Neutrophil (primary cell): ENCODE measurements around the gene CLPX.
"Not testable (repeated sequence)": the region's sequence is repeated elsewhere in the genome, so short reads cannot be mapped to it uniquely, and the experiment has no call there.

Source experiments
- H3K27ac ChIP-seq: fragments of 200-600 bp; sonication (generic); 2 replicates; pipeline ENCODE4 v1.5.1; 2016; ENCODE audit warnings: mild to moderate bottlenecking, moderate library complexity
- H3K27me3 ChIP-seq: fragments of 200-600 bp; sonication (generic); 2 replicates; pipeline ENCODE4 v1.6.0; 2016; ENCODE audit warnings: mild to moderate bottlenecking
- H3K36me3 ChIP-seq: fragments of 200-600 bp; sonication (generic); 2 replicates; pipeline ENCODE4 v1.5.1; 2017
- H3K4me1 ChIP-seq, 2 experiments: fragments of 200-600 bp in 1 of 2; sonication (generic) in 1 of 2; 1 replicate in 1 of 2; 2 replicates in 1 of 2; pipeline versions ENCODE4 v1.5.1 to v1.6.1; 2013 to 2016; ENCODE audit warnings: low read depth in 1 of 2, low read length in 1 of 2, mild to moderate bottlenecking in 1 of 2, moderate library complexity in 1 of 2; ENCODE audit not compliant: control insufficient read depth in 1 of 2, insufficient read depth in 1 of 2
- H3K4me3 ChIP-seq, 2 experiments: fragments of 200-600 bp in 1 of 2; sonication (generic) in 1 of 2; 1 replicate in 1 of 2; 2 replicates in 1 of 2; pipeline ENCODE4 v1.5.1; 2013 to 2016; ENCODE audit warnings: low read depth in 1 of 2, low read length in 1 of 2, mild to moderate bottlenecking in 1 of 2, moderate library complexity in 1 of 2
- H3K9me3 ChIP-seq: fragments of 200-600 bp; sonication (generic); 2 replicates; pipeline ENCODE4 v1.5.1; 2016
- TF ChIP-seq, protein P1 (sequence below): fragments of 200-600 bp; sonication (generic); IDR thresholded peaks from 2 replicates; pipeline ENCODE4 v1.5.1; 2016; ENCODE audit warnings: antibody characterized with exemption

CLPX gene

DNA sequence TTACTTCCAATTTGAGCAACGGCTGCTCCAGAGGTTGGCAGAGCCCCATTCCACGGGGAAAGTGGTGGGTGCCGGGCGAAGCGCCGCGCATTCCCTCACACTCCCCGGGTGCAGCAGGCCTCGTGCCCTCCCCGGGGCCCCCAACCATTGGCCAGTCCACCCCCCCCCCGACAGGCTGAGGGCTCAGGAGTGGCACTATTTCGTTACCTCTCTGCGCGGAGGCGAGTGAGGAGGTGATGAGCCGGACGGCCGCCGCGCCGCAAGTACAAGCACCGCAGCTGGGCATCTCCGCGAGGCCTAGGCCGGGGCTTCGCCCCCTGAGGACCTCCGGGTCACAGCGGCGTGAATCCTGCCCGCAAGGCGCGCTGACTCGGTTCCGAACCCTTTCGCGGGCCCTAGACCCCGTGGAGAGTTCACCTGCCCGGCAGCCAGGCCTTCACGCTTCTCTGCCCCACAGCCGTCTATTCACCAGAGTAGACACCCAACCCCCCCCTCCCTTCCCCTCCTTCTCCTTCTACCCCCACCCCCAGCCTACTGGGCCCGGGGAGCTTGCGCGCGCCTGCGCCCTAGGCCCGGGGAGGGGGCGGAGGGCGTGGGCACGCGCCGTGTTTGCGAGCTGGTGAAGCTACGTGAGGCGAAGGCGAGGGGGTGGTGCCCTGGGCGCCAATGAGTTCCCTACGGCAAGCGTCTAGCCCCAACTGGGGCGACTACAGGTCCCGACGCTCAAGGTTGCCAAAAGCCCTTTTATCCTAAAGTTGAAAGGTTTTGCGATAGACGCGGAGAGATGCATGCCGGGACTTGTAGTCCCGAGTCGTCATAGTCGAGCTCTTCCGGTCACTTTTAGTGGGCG lies at the start of gene CLPX:
CLPX (minus strand) TSS at position 475 of the 850 bp plus-strand sequence; CDS start at position 286, 189 bp downstream.
- H3K27me3 ChIP-seq = no peaks in the 10 kb centered on the region
- H3K4me3 ChIP-seq = peak within 1 kb of the TSS; percentile 68 to 94
- no peaks in the 10 kb centered on the region for H3K36me3 ChIP-seq
- peak within 1 kb of the TSS; percentile 90 for H3K27ac ChIP-seq
- peaks cover 22 to 33% of the 10 kb centered on the region in 2 experiments for H3K4me1 ChIP-seq
- no peaks in the 10 kb centered on the region for H3K9me3 ChIP-seq
- TF ChIP-seq, protein P1, sequence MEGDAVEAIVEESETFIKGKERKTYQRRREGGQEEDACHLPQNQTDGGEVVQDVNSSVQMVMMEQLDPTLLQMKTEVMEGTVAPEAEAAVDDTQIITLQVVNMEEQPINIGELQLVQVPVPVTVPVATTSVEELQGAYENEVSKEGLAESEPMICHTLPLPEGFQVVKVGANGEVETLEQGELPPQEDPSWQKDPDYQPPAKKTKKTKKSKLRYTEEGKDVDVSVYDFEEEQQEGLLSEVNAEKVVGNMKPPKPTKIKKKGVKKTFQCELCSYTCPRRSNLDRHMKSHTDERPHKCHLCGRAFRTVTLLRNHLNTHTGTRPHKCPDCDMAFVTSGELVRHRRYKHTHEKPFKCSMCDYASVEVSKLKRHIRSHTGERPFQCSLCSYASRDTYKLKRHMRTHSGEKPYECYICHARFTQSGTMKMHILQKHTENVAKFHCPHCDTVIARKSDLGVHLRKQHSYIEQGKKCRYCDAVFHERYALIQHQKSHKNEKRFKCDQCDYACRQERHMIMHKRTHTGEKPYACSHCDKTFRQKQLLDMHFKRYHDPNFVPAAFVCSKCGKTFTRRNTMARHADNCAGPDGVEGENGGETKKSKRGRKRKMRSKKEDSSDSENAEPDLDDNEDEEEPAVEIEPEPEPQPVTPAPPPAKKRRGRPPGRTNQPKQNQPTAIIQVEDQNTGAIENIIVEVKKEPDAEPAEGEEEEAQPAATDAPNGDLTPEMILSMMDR = no peak

DNA sequence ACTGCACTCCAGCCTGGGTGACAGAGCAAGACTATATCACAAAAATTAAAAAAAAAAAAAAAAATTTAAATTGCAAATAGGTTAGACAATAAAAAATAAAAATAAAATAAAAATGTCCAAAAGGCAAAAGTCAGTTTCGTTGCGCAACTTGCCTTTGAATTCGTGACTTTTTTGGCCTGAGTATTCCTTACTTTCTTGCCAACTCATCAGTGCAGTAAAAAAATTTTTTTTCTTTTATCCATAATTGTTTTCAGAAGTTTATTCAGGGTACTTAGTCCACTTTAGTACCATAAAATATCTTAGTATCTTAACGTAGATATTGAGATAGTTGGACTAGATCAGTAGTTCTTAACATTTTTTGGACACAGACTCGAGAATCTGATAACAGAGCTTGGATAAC lies 48.6 kb upstream of the CLPX start:
- Histone ChIP-seq H3K27me3 (no peaks in the 10 kb centered on the region), H3K27ac (no peak overlapping the region), H3K4me3 (no peak overlapping the region), H3K36me3 (no peaks in the 10 kb centered on the region), H3K4me1 (peaks cover 5 to 11% of the 10 kb centered on the region in 2 experiments), H3K9me3 (no peaks in the 10 kb centered on the region)
- TF ChIP-seq, protein P1 = no peak

DNA sequence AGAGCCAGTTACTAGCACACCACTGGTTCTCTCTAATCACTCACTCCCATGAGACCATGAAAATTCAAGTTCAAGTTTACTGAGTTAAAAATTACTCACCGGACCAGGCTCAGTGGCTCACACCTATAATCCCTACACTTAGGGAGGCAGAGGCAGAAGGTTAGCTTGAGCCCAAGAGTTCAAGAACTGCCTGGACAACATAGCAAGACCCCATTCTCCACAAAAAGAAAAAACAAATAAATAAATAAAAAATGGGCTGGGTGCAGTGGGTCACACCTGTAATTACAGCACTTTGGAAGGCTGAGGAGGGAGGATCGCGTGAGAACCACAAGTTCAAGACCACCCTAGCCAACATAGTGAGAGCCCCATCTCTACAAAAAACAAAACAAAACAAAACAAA lies 47.4 kb upstream of the CLPX start:
- Histone ChIP-seq H3K4me1 (peaks cover 5 to 6% of the 10 kb centered on the region in 2 experiments), H3K4me3 (no peak overlapping the region), H3K27ac (no peak overlapping the region), H3K36me3 (no peaks in the 10 kb centered on the region), H3K9me3 (no peaks in the 10 kb centered on the region), H3K27me3 (no peaks in the 10 kb centered on the region)
- TF ChIP-seq, protein P1 = no peak

DNA sequence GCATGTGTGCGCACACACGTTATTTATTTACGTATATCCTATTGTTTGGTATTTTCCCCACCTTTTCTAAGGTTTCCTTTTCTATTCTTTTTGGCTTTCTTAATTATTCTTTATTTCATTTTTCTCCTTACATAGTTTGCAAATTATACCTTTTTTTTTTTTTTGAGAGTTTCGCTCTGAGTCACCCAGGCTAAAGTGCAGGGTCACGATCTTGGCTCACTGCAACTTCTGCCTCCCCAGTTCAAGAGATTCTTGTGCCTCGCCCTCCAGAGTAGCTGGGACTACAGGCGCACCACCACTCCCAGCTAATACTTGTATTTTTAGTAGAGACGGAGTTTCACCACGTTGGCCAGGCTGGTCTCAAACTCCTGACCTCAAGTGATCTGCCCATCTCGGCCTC lies 46.2 kb upstream of the CLPX start:
- Histone ChIP-seq H3K27ac (no peak overlapping the region), H3K4me3 (no peak overlapping the region), H3K27me3 (no peaks in the 10 kb centered on the region), H3K4me1 (no peaks in the 10 kb centered on the region), H3K9me3 (no peaks in the 10 kb centered on the region), H3K36me3 (no peaks in the 10 kb centered on the region)
- TF ChIP-seq, protein P1 = no peak

DNA sequence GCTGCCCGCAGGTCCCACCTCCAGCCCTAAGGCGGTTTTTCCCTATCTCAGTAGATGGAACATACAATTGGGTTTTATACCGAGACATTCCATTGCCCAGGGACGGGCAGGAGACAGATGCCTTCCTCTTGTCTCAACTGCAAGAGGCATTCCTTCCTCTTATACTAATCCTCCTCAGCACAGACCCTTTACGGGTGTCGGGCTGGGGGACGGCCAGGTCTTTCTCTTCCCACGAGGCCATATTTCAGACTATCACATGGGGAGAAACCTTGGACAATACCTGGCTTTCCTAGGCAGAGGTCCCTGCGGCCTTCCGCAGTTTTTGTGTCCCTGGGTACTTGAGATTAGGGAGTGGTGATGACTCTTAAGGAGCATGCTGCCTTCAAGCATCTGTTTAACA lies 41.8 kb upstream of the CLPX start:
- H3K27ac ChIP-seq, H3K4me1 ChIP-seq, H3K27me3 ChIP-seq, H3K4me3 ChIP-seq, H3K9me3 ChIP-seq, H3K36me3 ChIP-seq: not testable (repeated sequence)

DNA sequence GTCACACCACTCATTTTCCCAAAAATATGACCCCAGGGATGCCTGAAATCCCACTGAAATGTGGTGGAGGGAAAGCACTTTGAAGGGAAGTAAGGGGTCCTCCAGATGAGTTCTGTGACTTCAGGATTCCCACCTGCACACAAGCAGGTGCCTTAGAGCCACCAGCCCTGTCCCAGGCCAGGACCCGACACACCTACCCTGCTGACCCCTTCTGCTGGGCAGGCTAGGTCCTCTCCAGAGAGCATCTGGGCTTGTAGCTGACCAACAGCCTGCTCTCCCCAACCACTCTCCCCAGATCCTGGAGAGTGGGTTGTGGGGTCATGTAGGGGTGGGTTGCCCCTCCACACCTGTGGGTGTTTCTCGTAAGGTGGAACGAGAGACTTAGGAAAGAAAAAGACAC lies 41.1 kb upstream of the CLPX start:
- no peaks in the 10 kb centered on the region for H3K9me3 ChIP-seq
- no peak overlapping the region for H3K4me3 ChIP-seq
- no peaks in the 10 kb centered on the region for H3K36me3 ChIP-seq
- H3K27me3 ChIP-seq = no peaks in the 10 kb centered on the region
- H3K27ac ChIP-seq = no peak overlapping the region
- no peaks in the 10 kb centered on the region for H3K4me1 ChIP-seq
- TF ChIP-seq, protein P1 = no peak
